Nephron (organoid): ENCODE measurements around the gene CALCB.

Experiments used
- H3K27ac Mint-ChIP-seq, 3 experiments: 2 replicates each; pipeline ENCODE4 v1.8.0; 2020; ENCODE audit warnings: mixed read lengths in 3 of 3, mild to moderate bottlenecking in 2 of 3, moderate library complexity in 1 of 3
- H3K27me3 Mint-ChIP-seq: 2 replicates; pipeline ENCODE4 v1.8.0; 2021; ENCODE audit warnings: low read depth, mild to moderate bottlenecking, moderate library complexity, mixed read lengths
- H3K36me3 Mint-ChIP-seq: 2 replicates; pipeline ENCODE4 v1.8.0; 2020; ENCODE audit warnings: low read depth, mixed read lengths
- H3K4me1 Mint-ChIP-seq: 2 replicates; pipeline ENCODE4 v1.8.0; 2020; ENCODE audit warnings: mixed read lengths
- H3K4me3 Mint-ChIP-seq, 3 experiments: 2 replicates each; pipeline ENCODE4 v1.8.0; 2020; ENCODE audit warnings: mild to moderate bottlenecking in 3 of 3, mixed read lengths in 3 of 3, moderate library complexity in 2 of 3
- H3K9me3 Mint-ChIP-seq: 2 replicates; pipeline ENCODE4 v1.8.0; 2020; ENCODE audit warnings: mixed read lengths
- TF ChIP-seq, protein P1 (sequence below), 3 experiments: fragments of 200-600 bp; sonication (generic); IDR thresholded peaks; one replicate each; pipeline ENCODE4 v1.5.0; 2021; ENCODE audit warnings: antibody characterized with exemption in 3 of 3; ENCODE audit not compliant: unreplicated experiment in 3 of 3

CALCB gene

GRCh38 chr11:15111215-15111614, 37.8 kb downstream of the CALCB start:
- Mint-ChIP-seq H3K27me3 (peaks cover 42% of the 10 kb centered on the region), H3K9me3 (peaks cover 3% of the 10 kb centered on the region), H3K27ac (no peak overlapping the region), H3K36me3 (no peaks in the 10 kb centered on the region), H3K4me3 (no peak overlapping the region), H3K4me1 (peaks cover 5% of the 10 kb centered on the region)
- TF ChIP-seq, protein P1, sequence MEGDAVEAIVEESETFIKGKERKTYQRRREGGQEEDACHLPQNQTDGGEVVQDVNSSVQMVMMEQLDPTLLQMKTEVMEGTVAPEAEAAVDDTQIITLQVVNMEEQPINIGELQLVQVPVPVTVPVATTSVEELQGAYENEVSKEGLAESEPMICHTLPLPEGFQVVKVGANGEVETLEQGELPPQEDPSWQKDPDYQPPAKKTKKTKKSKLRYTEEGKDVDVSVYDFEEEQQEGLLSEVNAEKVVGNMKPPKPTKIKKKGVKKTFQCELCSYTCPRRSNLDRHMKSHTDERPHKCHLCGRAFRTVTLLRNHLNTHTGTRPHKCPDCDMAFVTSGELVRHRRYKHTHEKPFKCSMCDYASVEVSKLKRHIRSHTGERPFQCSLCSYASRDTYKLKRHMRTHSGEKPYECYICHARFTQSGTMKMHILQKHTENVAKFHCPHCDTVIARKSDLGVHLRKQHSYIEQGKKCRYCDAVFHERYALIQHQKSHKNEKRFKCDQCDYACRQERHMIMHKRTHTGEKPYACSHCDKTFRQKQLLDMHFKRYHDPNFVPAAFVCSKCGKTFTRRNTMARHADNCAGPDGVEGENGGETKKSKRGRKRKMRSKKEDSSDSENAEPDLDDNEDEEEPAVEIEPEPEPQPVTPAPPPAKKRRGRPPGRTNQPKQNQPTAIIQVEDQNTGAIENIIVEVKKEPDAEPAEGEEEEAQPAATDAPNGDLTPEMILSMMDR (IDR thresholded peaks at IDR 0.05; ENCODE audit: unreplicated experiment in 3 of 3), result no peak

DNA sequence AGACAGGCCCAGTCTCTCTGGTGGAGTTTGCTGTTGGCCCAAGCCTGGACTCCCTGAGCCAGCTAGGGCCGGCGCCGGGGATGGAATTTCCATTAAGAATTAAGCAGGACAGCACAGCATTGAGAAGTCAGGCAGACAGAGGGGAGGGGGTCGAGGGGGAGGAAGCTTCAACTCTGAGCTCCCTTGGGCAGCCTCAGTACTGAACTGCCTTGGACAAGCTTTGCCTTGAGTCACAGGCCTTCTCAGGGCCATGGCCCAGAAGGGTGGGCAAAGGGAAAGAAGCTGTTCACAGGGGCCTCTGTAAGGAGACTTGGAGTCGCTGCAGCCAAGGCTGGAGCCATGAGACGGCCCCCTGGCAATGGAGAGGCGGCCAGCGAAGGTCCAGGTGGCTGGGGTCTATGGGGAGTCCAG, 38.7 kb downstream of the CALCB start:
- no peaks in the 10 kb centered on the region for H3K36me3 Mint-ChIP-seq
- H3K27me3 Mint-ChIP-seq, result peaks cover 49% of the 10 kb centered on the region
- peaks cover 3% of the 10 kb centered on the region for H3K9me3 Mint-ChIP-seq
- no peak overlapping the region for H3K27ac Mint-ChIP-seq
- TF ChIP-seq, protein P1 (IDR thresholded peaks at IDR 0.05; ENCODE audit: unreplicated experiment in 3 of 3), result no peak
- H3K4me1 Mint-ChIP-seq, result peaks cover 5% of the 10 kb centered on the region
- peak overlapping the region in 2 of 3 experiments; percentile 35 to 62 for H3K4me3 Mint-ChIP-seq

GRCh38 chr11:15113381-15113780, 40.0 kb downstream of the CALCB start:
- Mint-ChIP-seq H3K4me1 (peaks cover 5% of the 10 kb centered on the region), H3K9me3 (peaks cover 3% of the 10 kb centered on the region), H3K4me3 (peak overlapping the region; percentile 52 to 71 (median 69)), H3K27ac (peak overlapping the region in 1 of 3 experiments; percentile 40), H3K36me3 (no peaks in the 10 kb centered on the region), H3K27me3 (peaks cover 52% of the 10 kb centered on the region)
- TF ChIP-seq, protein P1 (IDR thresholded peaks at IDR 0.05; ENCODE audit: unreplicated experiment in 3 of 3), result no peak

- Mint-ChIP-seq H3K27me3 (peaks cover 52% of the 10 kb centered on the region), H3K4me3 (peak within 1 kb of the TSS; percentile 57 to 71 (median 69)), H3K9me3 (peaks cover 3% of the 10 kb centered on the region), H3K27ac (peak within 1 kb of the TSS in 1 of 3 experiments; percentile 40), H3K4me1 (peaks cover 5% of the 10 kb centered on the region), H3K36me3 (no peaks in the 10 kb centered on the region)
- TF ChIP-seq, protein P1 (IDR thresholded peaks at IDR 0.05; ENCODE audit: unreplicated experiment in 3 of 3), result no peak
Measured at GRCh38 chr11:15114501-15115475, 41.4 kb downstream of the CALCB start, which contains the start of gene INSC. Gene INSC (plus strand): TSS chr11:15114923. CDS start chr11:15149175, 34,252 bp downstream.

DNA sequence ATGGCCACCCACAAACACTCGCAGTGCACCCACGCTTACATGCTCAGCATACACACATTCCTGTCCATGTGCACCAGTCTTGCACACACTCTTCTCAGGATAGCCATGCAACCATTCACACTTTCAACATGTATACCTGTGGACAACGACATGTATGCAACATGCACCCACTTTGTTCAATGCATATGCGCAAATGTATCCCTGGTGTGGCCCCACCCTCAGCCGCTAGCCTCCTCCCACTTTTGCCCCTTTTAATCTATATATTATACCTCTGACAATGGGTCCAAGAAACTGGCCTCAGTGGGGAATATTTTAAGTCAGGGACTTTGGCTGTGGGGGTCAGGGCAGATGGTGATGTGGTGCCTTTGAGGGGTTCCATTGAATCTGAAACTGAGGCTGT, 42.3 kb downstream of the CALCB start:
- TF ChIP-seq, protein P1 (IDR thresholded peaks at IDR 0.05; ENCODE audit: unreplicated experiment in 3 of 3), result no peak
- no peak overlapping the region for H3K27ac Mint-ChIP-seq
- no peaks in the 10 kb centered on the region for H3K36me3 Mint-ChIP-seq
- H3K9me3 Mint-ChIP-seq, result peaks cover 3% of the 10 kb centered on the region
- H3K4me1 Mint-ChIP-seq, result peaks cover 5% of the 10 kb centered on the region
- peaks cover 52% of the 10 kb centered on the region for H3K27me3 Mint-ChIP-seq
- H3K4me3 Mint-ChIP-seq, result no peak overlapping the region
